ENCODE results near the gene GNPAT.
"Not testable (repeated sequence)": the region's sequence is repeated elsewhere in the genome, so short reads cannot be mapped to it uniquely, and the experiment has no call there.

Gene GNPAT

DNA sequence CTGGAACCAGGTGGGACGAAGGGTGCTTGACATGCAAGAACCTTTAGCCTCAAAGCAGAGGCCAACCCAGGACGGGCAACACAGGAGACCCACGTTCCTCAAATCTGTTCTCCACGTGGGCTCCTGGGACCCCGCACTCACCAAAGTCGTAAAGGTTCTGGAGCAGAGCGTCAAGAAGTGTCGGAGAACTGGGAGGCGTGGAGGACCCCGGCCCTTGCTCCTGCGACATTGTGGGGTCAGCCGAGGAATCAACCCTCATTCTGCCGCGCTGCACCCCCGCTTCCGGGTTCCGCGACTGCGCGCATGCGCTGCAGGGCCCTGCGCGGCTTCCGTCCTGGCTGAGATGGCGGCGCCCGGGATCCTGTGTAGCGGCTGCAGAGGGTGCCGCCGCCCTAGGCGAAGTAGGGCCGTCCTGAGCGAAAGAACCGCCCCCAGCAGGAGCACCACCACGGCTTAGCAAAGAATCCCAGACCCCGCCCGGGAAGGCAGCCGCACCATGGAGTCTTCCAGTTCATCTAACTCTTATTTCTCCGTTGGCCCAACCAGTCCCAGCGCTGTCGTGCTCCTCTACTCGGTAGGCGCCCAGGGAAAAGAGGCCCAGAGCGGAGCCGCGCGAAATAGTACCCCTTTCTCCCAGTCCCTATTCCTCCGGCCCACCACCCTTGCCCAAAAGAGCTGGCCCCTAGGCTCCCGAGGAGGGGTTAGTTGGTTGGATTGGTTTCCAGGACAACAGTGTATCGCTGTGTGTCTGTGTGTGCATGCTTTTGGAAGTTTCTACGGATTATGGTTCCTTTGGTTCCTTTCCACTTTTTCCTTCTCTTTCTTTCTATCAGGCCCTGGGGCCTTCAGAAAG lies at the start of gene GNPAT:
Gene GNPAT (plus strand): TSS at position 330 of the 853 bp plus-strand sequence. CDS start 167 bp downstream, at position 497.
- peak; percentile 66 for DNase-seq

DNA sequence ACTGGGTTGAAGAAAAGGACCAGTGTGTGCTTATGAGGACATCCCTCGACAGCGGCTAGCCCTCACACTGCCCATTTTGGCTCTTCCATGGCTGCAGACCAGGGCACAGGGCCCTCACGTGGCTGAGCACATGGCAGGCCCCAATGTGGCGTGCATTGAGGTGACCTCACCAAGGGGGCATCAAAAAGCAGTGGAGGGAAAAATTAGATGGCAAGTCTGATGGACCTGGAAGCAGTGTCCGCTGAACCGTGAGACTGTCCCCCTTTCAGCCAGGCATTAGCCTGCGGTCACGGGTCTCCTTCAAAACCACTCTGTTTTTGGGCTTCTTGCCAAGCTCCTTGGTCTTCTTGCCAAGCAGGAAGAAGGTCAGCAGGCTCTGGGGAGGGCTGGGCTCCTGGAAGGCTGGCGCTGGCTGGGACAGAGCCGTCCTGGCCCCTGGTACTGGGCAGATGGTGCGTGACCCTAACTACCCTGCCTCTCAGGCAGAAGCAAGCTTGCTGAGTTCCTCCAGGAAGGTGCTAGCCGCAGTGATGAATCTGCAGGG lies 48.3 kb upstream of the GNPAT start:
- no peak for DNase-seq

DNA sequence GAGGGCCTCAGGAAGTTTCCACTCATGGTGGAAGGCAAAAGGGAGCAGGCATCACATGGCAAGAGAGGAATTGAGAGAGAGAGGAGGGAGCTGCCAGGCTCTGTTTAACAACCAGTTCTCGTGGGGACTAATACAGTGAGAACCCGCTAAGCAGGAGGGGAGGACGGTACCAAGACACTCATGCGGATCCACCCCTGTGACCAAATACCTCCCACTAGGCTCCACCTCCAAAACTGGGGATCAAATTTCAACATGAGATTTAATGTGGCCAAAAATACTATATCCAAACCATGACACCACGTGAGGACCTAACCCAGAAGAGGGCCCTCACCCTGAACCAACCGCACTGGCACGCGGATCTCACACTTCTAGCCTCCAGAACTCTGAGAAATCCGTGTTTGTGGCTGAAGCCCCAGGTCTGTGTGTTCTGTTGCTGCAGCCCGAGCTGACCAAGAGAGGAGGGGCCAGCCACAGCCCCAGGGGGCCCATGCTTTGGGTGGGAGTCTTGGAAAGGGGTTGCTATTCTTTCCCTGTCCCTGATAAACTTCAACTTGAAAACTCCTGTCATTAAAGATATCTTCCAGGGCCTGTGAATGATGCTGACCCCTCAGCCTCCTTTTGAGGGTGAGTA lies 47.2 kb upstream of the GNPAT start:
- DNase-seq, result no peak

DNA sequence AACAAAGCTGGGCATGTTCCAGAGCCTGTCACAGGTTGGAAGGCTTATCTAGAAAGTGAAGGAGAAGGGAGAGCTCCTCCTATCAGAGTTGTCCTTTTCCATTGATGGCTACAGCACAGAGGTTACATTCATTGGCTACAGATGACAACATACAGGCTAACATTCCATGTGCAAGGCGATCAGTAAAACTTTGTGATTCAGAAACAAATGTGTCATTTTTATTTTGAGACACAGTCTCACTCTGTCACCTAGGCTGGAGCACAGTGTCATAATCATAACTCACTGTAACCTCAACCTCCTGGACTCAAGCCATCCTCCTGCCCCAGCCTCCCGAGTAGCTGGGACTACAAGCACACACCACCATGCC lies 46.6 kb upstream of the GNPAT start:
- DNase-seq, result no peak

DNA sequence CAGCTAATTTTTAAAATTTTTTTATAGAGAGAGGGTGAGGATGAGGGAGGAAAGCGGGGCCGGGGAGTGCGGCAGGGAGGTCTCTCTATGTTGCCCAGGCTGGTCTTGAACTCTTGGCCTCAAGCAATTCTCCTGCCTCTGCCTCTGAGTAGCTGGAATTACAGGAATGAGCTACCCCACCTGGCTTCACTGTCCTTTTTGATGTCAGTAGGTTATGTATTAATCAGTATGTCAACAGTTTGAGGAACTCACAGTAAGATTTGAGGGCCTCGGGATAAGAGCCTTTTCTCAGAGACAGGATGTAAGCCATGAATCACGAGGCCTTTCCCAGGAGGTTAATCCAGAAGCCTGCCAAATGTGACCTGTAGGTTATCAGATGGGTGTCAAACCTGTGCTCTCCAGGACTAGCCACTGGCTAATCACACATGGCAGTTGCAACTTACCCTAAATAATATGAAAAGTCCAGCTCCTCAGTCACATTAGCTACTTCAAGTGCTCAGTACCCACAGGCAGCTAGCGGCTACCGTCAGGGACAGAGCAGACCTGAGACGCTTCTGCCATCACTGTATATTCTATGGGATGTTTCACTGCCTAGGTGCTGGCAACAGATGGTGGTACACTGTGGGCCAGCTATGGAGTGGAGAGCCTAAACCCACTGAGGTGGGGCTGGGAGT lies 46.0 kb upstream of the GNPAT start:
- no peak for DNase-seq

DNA sequence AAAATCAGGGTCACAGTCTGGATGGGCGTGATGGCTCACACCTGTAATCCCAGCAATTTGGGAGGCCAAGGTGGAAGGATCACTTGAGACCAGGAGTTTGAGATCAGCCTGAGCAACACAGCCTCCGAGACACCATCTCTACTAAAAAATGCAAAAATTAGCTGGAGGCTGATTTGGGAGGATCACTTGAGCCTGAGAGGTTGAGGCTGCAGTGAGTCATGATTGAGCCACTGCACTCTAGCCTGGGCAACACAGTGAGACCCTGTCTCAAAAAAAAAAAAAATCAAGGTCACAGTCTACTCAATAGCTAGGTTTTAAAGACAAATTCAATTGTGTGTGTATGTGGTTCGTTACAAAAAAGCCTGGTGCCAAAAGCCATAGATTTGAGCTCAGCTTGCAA lies 44.7 kb upstream of the GNPAT start:
- no peak for DNase-seq

DNA sequence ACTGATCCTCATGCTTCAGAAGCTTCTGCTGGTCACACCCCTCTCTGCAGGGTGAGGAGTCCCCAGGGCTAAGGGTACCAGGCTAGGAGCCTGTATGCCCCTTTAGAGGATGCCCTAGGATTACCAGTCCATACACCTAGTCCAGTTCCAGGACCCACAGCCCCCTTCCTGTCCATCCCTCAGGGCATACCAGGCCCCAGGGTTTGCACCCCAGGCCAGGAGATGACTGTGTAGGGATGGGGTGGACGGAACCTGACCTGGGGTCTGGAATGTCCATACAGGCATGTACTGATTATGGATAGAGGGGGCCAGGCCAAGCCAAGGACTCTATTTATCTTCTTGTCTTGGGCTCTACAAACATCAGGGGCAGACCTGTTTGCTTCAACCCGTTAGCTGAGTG lies 44.3 kb upstream of the GNPAT start:
- DNase-seq, result no peak

DNA sequence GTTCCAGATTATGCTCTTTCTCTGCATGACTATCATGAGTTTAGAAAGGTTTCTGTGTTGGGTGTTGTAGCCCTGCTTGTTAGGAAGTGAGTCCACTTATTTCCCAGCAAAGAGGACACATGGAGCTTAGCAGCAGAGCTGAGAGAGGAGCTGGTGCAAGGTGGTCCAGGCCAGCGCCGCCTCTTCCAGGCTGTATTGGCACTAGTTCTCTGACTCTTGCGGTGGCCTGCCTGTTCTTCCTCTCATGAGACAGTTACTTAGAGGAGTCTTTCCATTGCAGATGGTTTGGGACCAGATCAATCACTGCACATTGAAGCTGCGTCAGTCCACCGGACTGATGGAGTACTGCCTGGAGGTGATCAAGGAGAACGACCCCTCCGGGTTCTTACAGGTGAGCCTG lies 41.1 kb upstream of the GNPAT start:
- no peak for DNase-seq

DNA sequence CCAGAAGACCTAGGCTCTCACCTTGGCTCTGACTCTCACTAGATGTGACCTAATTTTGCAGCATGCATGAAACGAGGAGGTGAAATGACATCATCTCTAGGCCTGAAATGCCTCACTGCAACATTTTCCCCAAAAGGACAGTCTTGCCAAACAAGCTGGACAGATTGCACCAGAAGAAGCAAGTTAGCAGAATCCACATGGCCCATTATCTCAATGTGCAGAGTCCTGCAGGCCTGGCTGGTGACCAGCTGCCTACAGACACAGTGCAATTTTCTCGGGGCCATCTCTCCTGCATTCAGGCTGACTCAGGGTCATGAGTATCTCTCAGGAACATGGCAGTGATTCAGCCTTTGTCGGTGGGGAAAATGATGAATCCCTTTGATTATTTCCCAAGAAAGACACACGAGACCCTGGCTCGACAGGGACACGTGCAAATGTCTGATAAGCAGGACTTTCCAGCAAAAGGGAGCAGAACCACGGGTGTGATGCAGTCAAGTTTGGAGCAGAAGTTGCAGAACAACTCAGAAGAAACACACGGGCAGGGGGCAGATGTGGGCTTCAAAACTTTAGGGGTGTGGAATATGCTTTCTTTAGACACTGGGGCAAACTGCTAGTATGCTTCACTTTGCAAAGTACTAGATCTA lies 40.5 kb upstream of the GNPAT start:
- DNase-seq, result no peak

DNA sequence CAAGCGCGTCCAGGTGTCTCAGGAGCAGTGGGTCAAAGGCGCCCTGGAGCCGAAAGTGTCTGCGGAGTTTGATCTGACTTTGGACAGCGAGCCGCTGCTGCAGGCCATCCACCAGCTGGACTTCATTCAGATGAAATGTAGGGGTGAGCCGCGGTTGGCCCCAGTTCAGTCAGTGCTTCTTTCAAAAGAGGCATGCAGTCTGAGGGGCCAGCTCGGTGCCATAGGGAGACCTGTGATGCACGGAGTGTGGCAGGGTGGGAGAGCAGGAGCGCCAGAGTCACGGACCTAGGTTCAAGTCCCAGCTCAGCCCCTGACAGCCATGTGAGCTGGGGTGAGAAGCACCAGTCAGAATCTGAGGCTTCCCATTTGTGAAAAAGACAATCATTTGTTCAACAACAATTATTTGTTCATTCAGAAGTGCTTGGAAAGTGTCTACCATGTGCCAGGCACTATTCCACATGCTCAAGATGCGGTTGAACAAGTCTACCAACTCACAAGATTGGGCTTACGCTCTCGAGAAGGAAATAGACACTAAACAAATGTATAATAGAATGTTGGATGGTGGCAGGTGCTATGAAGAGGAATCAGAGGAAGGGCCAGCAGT lies 39.5 kb upstream of the GNPAT start:
- no peak for DNase-seq

DNA sequence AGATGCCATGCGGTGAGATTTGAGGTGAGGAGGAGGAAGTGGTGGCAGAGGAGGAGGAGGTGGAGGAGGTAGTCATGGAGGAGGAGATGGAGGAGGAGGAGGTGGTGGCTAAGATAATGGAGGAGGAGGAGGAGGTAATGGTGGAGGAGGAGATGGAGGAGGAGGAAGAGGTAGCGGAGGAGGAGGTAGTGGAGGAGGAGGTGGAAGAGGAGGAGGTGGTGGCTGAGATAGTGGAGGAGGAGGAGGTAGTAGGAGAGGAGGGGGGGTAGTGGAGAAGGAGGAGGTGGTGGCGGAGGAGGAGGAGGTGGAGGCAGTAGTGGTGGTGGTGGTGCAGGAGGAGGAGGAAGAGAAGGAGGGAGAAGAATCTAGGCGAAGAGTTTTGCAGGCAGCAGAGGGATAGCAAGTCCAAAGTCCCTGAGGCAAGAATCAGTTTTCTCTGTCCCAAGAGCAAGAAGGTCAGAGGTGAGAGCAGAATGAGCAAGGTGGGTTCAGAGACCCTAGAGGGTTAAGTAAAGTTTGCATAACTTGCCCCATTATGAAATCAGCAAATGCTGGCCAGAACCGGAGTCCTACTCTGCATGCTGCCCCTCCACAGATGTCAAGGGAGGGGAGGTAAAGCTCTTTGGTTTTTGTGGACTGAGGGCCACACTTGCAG lies 38.9 kb upstream of the GNPAT start:
- no peak for DNase-seq

DNA sequence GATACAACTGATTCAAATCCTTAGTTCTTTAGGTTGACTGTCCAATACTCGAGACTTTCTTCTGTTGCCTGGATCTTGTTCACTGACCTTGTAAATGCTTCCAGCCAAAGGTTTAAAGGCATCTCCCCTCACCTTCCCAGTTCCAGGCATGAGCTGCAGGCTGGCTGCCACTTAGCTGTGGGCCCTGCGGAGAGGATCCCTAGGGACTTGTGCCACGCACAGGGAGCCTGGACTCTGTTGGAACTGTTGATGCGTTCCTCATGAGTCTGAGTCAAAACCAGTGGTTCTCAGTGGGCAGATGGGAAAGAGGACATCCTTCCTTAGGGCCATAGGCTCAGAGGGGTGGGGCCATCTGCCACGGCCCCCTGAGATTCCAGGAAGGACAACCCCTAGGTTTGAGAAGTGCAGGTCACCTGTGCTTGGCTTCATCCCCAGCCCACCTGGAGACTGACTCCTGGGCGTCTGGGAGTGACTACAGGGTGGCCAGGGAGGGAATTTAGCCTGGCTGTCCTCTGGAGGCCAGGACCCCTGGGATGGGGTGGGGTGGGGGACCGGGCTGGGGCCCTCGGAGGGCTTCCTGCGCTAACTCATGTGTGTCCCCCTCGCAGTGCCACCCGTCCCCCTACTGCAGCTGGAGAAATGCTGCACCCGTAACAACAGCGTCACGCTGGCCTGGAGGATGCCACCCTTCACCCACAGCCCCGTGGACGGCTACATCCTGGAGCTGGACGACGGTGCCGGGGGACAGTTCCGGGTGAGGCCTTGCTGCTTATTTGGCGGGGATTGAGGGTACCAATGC lies 37.6 kb upstream of the GNPAT start:
- DNase-seq, result no peak

DNA sequence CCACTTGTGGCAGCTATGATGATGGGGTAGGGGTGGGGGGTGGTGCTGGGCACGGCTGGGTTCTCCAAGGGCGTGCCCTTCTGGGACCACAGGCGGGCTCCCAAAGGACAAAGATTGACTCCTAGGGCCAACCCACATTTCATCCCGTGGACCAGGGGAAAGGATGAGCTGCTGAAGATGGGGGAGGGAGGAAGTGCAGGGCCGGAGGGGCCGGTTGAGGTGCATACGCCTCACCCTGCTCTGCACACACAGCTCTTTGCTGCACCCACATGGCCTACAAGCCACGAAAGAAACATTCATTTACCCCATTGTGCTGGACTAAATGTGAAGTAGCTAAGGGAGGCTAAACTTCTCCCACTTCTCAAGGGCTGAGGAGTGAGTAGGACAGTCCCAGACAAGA lies 34.2 kb upstream of the GNPAT start:
- DNase-seq, result no peak

DNA sequence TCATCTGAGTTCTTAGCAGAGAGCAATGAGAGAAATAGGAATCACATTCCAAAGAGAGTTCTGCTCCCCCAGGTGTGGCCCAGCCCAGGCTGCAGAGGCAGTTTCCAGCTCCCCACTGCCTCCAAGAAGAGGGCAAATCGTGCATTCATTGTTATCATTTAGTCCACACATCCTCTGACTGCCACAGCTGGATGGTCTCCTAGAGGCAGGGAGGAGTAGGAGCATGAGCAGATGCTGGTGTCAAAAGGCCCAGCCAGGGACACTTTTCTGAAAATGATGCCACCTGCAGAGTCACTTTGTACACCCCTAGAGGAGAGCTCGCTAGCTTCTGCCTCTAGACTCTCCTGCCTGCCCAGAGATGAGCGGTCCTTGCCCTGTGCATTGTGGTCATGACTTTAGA lies 33.6 kb upstream of the GNPAT start:
- no peak for DNase-seq

DNA sequence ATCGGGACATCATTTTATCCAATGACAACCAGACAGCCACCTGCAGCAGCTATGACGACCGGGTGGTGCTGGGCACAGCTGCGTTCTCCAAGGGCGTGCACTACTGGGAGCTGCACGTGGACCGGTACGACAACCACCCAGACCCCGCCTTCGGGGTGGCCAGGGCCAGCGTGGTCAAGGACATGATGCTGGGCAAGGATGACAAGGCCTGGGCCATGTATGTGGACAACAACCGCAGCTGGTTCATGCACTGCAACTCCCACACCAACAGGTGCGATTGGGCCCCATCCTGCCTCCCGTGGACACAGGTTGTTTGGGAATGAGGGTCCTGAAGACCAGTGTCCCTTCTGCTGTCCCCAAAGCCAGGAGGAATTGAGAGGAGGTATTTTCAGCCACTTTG lies 32.0 kb upstream of the GNPAT start:
- no peak for DNase-seq

DNA sequence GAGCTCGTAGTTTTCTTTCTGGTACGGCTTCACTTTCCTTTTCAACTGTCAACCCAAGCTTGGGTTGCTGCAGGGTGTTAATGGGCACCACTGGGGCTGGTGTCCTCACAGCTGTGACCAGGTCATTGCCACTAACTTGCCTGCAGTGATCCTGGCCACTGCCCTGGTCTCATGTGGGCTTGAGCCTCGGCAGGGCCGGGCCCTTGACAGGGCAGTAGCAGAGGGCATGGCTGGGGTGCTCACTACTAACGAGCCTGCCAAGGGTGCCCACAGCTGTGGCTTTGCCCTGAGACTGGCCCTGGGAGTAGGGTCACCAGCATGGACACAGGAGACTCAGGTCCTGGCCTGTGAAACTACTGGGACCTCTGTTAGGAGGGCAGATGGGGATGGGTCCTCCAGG lies 31.5 kb upstream of the GNPAT start:
- no peak for DNase-seq

DNA sequence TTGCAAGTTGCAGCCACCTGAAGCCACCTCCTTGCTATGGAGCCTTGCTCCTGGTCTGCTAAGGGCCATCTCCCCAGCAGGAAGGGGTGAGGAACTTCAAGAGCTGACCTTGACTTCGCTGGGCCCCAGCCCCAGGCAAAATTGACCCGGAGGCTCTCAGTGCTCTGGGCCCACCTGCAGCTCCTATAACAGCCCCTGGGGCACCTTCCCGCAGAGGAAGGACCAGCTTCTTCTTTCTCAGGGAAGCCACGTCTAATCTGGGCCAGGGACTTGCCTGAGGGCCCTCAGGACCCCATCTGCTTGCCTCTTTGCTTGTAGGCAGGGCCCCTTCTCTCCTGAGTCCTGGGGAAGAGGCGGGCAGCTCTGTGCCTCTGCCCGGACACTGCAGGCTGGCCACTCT lies 30.9 kb upstream of the GNPAT start:
- no peak for DNase-seq

DNA sequence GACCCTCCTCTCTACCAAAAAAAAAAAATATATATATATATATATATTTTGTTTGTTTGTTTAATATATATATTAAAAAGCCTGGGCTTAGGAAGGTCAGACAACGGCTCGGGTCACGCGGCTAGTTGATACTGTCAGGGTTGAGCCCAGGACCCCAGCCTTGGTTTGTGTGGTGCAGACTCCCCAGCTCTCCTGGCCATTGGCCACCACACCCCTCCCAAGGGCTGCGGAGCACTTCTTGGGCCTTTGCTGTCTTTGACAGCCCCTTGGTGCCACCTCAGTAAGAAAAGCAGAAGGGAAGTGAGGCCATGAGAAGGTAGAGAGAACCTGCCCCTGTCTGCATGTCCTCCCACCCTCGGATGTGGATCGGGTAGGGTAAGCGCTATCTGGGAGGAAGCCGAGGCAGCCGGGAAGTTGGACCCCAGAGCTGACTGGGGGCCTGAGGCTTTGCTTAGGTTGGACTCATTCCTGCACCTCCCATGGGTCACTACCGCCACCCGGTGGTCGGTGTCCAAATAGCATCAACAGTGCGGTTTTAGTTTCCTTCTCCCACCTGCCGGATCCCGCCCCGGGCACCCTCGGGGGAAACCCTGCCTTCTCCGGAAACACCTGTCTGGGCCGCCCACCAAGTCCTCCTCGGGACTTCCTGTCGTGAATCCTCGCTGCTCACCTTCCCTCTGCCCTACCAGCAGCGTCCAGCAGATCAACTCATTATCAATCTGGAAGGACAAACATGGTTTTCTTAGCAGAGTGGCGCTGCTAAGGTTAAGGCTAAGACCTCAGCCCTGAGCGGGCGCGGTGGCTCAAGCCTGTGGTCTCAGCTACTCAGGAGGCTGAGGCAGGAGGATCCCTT lies 29.8 kb upstream of the GNPAT start:
- no peak for DNase-seq

DNA sequence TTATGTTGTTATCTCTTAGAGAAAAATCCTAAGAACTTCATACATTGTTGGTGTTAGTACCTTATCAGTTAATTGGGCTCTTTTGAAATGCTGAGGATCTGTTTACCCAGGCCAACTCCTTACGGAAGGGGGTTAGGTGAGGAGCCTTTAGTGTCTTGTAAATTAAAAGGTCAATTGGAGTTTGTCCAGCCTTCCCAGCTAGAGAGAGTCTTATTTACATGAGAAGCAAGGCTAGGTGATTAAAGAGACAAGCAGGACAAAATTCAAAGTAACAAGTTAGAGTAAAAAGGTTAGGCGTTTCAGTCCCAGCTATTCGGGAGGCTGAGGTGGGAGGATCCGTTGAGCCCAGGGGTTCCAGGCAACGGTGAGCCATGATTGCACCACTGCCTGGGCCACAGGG lies 28.7 kb upstream of the GNPAT start:
- not testable (repeated sequence) for DNase-seq

DNA sequence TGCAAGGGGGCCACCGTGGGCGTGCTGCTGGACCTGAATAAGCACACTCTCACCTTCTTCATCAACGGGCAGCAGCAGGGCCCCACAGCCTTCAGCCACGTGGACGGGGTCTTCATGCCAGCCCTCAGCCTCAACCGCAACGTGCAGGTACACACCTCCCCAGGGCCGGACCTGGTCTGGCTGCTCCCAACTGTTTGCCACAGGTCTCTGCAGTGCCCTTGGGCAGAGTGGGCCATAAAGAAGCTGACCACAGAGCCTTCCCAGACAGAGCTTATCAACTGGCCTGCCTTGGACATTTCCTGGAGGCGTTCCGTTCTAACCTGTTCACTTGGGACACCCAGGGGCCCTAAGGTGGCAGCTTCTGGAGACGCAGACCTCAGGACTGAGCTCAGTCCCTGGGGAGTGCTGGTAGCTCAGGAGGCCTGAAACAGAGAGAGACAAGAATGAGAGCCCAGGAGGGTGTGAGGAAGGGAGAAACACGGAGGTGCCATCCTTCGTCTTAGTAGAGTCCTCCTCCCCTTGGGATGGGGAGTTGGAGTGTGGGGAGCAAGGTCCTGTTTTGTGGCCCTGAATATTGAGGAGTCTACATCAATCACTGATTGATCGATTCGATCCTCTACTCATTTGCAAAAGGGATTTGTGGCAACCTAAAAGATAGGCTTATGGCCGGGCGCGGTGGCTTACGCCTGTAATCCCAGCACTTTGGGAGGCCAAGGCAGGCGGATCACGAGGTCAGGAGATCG lies 27.0 kb upstream of the GNPAT start:
- no peak for DNase-seq
